Measurements from ENCODE around the gene SORCS2.

DNA sequence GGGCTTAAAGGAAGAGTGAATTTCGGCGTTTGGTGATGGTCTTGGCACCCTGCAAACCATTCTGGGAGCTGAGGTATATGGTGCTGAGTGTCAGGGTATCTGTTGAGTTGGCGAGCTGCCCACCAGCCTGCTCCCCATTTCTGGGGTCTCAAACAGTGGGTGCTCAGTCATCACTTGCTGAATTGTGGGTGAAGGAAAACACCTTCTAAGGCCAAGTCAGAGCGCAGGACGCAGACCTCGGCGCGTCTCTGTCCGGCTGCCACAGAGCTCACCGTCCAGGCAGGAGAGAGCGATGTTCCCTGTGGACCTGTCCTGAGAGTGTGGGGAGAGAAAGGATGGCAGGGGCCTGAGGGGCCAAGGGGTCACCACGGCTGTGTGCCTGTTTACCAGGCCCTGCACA lies 111.2 kb downstream of the SORCS2 start:
- TF ChIP-seq, protein P1, sequence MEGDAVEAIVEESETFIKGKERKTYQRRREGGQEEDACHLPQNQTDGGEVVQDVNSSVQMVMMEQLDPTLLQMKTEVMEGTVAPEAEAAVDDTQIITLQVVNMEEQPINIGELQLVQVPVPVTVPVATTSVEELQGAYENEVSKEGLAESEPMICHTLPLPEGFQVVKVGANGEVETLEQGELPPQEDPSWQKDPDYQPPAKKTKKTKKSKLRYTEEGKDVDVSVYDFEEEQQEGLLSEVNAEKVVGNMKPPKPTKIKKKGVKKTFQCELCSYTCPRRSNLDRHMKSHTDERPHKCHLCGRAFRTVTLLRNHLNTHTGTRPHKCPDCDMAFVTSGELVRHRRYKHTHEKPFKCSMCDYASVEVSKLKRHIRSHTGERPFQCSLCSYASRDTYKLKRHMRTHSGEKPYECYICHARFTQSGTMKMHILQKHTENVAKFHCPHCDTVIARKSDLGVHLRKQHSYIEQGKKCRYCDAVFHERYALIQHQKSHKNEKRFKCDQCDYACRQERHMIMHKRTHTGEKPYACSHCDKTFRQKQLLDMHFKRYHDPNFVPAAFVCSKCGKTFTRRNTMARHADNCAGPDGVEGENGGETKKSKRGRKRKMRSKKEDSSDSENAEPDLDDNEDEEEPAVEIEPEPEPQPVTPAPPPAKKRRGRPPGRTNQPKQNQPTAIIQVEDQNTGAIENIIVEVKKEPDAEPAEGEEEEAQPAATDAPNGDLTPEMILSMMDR (IDR thresholded peaks at IDR 0.05): no peak
- no peak for TF ChIP-seq POLR2A (IDR thresholded peaks at IDR 0.05)

Data from right lobe of liver (tissue), 4 donors.